Caco-2 (cell line): ENCODE measurements around the gene HNF1A. TPM values are rescaled to one million over a fixed set of nuclear protein-coding genes. Genes with fewer than 3 reads are reported as not detected.
A peak's percentile ranks its signal among the peaks of the same experiment; 100 is the strongest.

Experiments
- BruUV-seq: library from RNA; stranded (reverse); fragments of 400-500 nt; replicated peaks from 2 replicates; lab custom pipeline; 2021; lab: Mats Ljungman, UMichigan
- CTCF ChIA-PET: fragments of 300-600 bp; sonication (Branson Sonifier 250); formaldehyde crosslinking; loops from one replicate; lab custom pipeline; 2022; ENCODE audit warnings: antibody characterized with exemption; lab: Charles Lee
- POLR2A ChIA-PET: fragments of 300-600 bp; sonication (Branson Sonifier 250); formaldehyde crosslinking; loops from one replicate; lab custom pipeline; 2022; ENCODE audit warnings: antibody characterized with exemption; lab: Charles Lee
- DNase-seq, 2 experiments: peaks; one replicate each; pipeline versions ENCODE4 v3.0.0 to v3.0.0-alpha.2; 2020 to 2022
- H3K27me3 ChIP-seq: replicated peaks from 2 replicates; pipeline ENCODE4 v1.6.0; 2011; ENCODE audit warnings: low read length; ENCODE audit not compliant: control insufficient read depth, insufficient read depth
- H3K36me3 ChIP-seq: 2 replicates; pipeline ENCODE4 v1.5.1; 2011; ENCODE audit warnings: low read length; ENCODE audit not compliant: control insufficient read depth, insufficient read depth
- H3K4me1 ChIP-seq: fragments of 250-450 bp; sonication (Bioruptor Pico); 2 replicates; pipeline ENCODE4 v1.5.1; 2020; ENCODE audit warnings: mild to moderate bottlenecking
- H3K4me3 ChIP-seq: 2 replicates; pipeline ENCODE4 v1.5.1; 2011; ENCODE audit warnings: low read depth, mild to moderate bottlenecking, control low read depth, low read length
- H3K9me3 ChIP-seq: fragments of 250-450 bp; sonication (Bioruptor Pico); 2 replicates; pipeline ENCODE4 v1.5.1; 2020; ENCODE audit warnings: mild to moderate bottlenecking, moderate library complexity
- H3K27ac Mint-ChIP-seq: one replicate; pipeline ENCODE4 v1.8.0; 2022; ENCODE audit warnings: mixed read lengths; ENCODE audit not compliant: unreplicated experiment
- H3K27me3 Mint-ChIP-seq: one replicate; pipeline ENCODE4 v1.8.0; 2022; ENCODE audit warnings: mixed read lengths; ENCODE audit not compliant: insufficient read depth, unreplicated experiment
- H3K36me3 Mint-ChIP-seq: one replicate; pipeline ENCODE4 v1.8.0; 2022; ENCODE audit warnings: mild to moderate bottlenecking, mixed read lengths; ENCODE audit not compliant: insufficient read depth, unreplicated experiment
- H3K4me1 Mint-ChIP-seq: one replicate; pipeline ENCODE4 v1.8.0; 2022; ENCODE audit warnings: low read depth, mixed read lengths; ENCODE audit not compliant: unreplicated experiment
- H3K4me3 Mint-ChIP-seq: one replicate; pipeline ENCODE4 v1.8.0; 2022; ENCODE audit warnings: mild to moderate bottlenecking, moderate library complexity, mixed read lengths; ENCODE audit not compliant: unreplicated experiment
- H3K9me3 Mint-ChIP-seq: one replicate; pipeline ENCODE4 v1.8.0; 2022; ENCODE audit warnings: mixed read lengths; ENCODE audit not compliant: unreplicated experiment
- intact Hi-C: fragments of 100-400 bp; cut with micrococcal nuclease; formaldehyde crosslinking; loops from one replicate; pipeline ENCODE4 v1.10.0; 2022; ENCODE audit not compliant: unreplicated experiment
- total RNA-seq: library from RNA; stranded (reverse); gene quantifications from 2 replicates; pipeline ENCODE4 v1.2.3, GENCODE V29; 2022
- TF ChIP-seq, protein P1 (sequence below), 2 experiments: fragments of 200-600 bp in 1 of 2; IDR thresholded peaks; 1 replicate in 1 of 2; 2 replicates in 1 of 2; pipeline versions ENCODE4 v1.5.1 to v1.8.0; 2011 to 2022; ENCODE audit warnings: antibody characterized with exemption in 1 of 2, control low read depth in 1 of 2, inconsistent platforms in 1 of 2, low read depth in 1 of 2, low read length in 1 of 2, mild to moderate bottlenecking in 1 of 2, moderate library complexity in 1 of 2; ENCODE audit not compliant: insufficient read depth in 1 of 2, severe bottlenecking in 1 of 2, unreplicated experiment in 1 of 2

Gene HNF1A
- total RNA-seq, 1 experiment from 2014 or later: 41.2 TPM

DNA sequence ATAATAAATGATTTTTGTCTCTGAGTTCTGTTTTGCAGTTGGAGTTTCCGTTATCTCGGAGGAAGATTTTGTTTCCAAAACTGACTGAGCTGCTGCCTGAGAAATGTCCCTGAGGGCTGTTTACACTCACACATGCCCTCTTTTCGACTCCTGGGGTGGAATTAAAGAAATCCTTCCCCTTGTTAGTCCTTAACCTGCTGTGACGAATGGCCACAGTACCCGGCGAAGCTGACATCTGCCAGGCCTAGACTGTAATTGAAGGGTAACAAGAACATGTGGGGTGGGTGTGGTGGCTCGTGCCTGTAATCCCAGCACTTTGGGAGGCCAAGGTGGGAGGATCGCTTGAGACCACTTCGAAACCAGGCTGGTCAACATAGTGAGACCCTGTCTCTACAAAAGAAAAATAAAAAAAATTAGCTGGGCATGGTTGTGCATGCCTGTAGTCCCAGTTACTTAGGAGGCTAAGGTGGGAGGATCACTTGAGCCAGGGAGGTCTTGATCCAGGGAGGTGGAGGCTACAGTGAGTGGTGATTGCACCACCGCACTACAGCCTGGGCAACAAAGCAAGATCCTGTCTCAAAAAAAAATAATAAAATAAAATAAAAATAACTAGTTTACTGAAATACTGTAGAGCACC, 52.4 kb downstream of the HNF1A start:
- no TSS peak for BruUV-seq
- Mint-ChIP-seq H3K36me3 (peaks cover 9% of the 10 kb centered on the region), H3K9me3 (no peaks in the 10 kb centered on the region), H3K27me3 (no peaks in the 10 kb centered on the region), H3K4me1 (peaks cover 8% of the 10 kb centered on the region), H3K4me3 (no peak overlapping the region), H3K27ac (peak overlapping the region; percentile 31)
- ChIA-PET CTCF (no interaction called here), POLR2A (no interaction called here)
- H3K9me3 ChIP-seq: peaks cover 13% of the 10 kb centered on the region
- intact Hi-C loops: no loop called here
- no peaks in the 10 kb centered on the region for H3K27me3 ChIP-seq
- TF ChIP-seq, protein P1, sequence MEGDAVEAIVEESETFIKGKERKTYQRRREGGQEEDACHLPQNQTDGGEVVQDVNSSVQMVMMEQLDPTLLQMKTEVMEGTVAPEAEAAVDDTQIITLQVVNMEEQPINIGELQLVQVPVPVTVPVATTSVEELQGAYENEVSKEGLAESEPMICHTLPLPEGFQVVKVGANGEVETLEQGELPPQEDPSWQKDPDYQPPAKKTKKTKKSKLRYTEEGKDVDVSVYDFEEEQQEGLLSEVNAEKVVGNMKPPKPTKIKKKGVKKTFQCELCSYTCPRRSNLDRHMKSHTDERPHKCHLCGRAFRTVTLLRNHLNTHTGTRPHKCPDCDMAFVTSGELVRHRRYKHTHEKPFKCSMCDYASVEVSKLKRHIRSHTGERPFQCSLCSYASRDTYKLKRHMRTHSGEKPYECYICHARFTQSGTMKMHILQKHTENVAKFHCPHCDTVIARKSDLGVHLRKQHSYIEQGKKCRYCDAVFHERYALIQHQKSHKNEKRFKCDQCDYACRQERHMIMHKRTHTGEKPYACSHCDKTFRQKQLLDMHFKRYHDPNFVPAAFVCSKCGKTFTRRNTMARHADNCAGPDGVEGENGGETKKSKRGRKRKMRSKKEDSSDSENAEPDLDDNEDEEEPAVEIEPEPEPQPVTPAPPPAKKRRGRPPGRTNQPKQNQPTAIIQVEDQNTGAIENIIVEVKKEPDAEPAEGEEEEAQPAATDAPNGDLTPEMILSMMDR (IDR thresholded peaks at IDR 0.05; ENCODE audit: insufficient read depth in 1 of 2, low read depth in 1 of 2, low read length in 1 of 2, severe bottlenecking in 1 of 2, unreplicated experiment in 1 of 2): no peak
- no peaks in the 10 kb centered on the region; the same call in 1 of the 2 replicates for H3K36me3 ChIP-seq
- H3K4me3 ChIP-seq: no peak overlapping the region
- H3K4me1 ChIP-seq: peaks cover 15% of the 10 kb centered on the region
- no peak for DNase-seq

DNA sequence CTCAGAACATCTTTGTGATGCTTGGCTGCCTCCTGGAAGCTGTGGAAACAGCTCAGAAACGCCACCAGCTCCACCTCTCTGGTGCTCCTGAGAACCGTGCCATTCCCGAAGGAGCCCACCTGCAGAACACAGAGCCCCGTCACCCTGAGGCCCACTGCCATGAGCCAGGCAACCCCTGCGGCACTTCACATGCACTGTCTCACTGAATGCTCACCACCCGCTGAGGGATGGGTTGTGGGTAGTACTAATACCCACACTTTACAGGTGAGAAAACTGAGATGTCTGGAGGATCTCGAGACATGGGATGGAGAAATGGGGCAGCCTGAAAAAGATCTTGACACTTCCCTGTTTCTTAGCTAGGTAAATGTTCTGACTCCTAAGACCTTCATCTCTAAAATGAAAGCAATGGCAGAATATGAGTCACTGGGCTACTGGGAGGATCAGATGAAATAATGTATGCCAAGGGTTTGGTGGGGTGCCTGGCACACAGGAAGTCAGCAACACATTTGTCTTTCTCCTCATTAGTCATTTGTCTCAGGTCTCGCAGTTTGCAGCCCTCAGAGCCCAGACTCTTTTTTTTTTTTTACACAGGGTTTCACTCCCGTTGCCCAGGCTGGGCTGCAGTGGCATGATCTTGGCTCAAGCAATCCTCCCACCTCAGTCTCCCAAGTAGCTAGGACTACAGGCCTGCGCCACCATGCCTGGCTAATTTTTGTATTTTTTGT, 55.4 kb downstream of the HNF1A start:
- no peaks in the 10 kb centered on the region for H3K27me3 Mint-ChIP-seq
- TF ChIP-seq, protein P1 (IDR thresholded peaks at IDR 0.05; ENCODE audit: insufficient read depth in 1 of 2, low read depth in 1 of 2, low read length in 1 of 2, severe bottlenecking in 1 of 2, unreplicated experiment in 1 of 2): no peak
- H3K4me3 Mint-ChIP-seq: no peak overlapping the region
- no peak overlapping the region for H3K27ac Mint-ChIP-seq
- H3K4me1 Mint-ChIP-seq: no peaks in the 10 kb centered on the region
- ChIA-PET POLR2A (no interaction called here), CTCF (interaction anchor here (0.6 kb wide), 1 partner anchor 8 kb away, joined by 3 read pairs; no protein-coding TSS in a partner anchor)
- intact Hi-C loops: no loop called here
- no peaks in the 10 kb centered on the region for H3K9me3 ChIP-seq
- H3K4me3 ChIP-seq: no peak overlapping the region
- H3K36me3 ChIP-seq: no peaks in the 10 kb centered on the region
- no peaks in the 10 kb centered on the region; the same call in 1 of the 2 replicates for H3K4me1 ChIP-seq
- H3K9me3 Mint-ChIP-seq: no peaks in the 10 kb centered on the region
- H3K36me3 Mint-ChIP-seq: no peaks in the 10 kb centered on the region
- BruUV-seq: no TSS peak
- H3K27me3 ChIP-seq: no peaks in the 10 kb centered on the region
- DNase-seq: no peak

DNA sequence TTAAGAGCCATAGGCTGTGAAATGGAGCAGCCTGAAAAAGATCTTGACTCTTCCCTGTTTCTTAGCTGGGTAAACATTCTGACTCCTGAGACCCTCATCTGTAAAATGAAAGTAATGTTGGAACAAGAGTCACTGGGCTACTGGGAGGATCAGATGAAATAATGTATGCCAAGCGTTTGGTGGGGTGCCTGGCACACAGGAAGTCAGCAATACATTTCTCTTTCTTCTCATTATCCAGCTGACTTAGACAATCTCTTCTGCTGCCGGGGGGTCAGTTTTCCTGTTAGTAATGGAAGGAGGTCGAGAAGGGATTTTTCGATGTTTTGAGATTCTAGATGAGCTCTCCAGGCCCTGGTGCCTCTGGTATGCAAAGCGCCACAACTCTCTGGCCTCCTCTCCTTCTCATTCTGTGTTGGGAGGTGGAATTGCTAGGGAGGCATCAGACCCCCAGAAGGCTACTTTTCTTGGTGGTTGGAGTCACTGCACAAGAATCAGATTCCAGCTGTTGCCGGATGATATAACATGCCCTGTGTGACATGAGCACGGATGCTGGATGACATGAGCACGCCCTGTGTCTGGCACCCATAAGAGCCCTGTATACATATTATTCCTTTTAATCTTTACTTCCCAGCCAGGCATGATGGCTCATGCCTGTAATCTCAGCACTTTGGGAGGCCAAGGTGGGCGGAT, 56.4 kb downstream of the HNF1A start:
- H3K4me1 ChIP-seq: no peaks in the 10 kb centered on the region; the same call in 1 of the 2 replicates
- H3K36me3 ChIP-seq: no peaks in the 10 kb centered on the region
- no peaks in the 10 kb centered on the region for H3K27me3 ChIP-seq
- H3K4me3 ChIP-seq: no peak overlapping the region
- Mint-ChIP-seq H3K27me3 (no peaks in the 10 kb centered on the region), H3K4me1 (no peaks in the 10 kb centered on the region), H3K36me3 (no peaks in the 10 kb centered on the region), H3K4me3 (no peak overlapping the region), H3K27ac (no peak overlapping the region), H3K9me3 (no peaks in the 10 kb centered on the region)
- ChIA-PET POLR2A (interaction anchor here (0.6 kb wide), 1 partner anchor 16 kb away, joined by 4 read pairs; no protein-coding TSS in a partner anchor), CTCF (no interaction called here)
- BruUV-seq: no TSS peak
- TF ChIP-seq, protein P1 (IDR thresholded peaks at IDR 0.05; ENCODE audit: insufficient read depth in 1 of 2, low read depth in 1 of 2, low read length in 1 of 2, severe bottlenecking in 1 of 2, unreplicated experiment in 1 of 2): no peak
- no peak for DNase-seq
- H3K9me3 ChIP-seq: no peaks in the 10 kb centered on the region
- intact Hi-C loops: no loop called here
